ENCODE results near the gene NCAPG.

Gene NCAPG

DNA sequence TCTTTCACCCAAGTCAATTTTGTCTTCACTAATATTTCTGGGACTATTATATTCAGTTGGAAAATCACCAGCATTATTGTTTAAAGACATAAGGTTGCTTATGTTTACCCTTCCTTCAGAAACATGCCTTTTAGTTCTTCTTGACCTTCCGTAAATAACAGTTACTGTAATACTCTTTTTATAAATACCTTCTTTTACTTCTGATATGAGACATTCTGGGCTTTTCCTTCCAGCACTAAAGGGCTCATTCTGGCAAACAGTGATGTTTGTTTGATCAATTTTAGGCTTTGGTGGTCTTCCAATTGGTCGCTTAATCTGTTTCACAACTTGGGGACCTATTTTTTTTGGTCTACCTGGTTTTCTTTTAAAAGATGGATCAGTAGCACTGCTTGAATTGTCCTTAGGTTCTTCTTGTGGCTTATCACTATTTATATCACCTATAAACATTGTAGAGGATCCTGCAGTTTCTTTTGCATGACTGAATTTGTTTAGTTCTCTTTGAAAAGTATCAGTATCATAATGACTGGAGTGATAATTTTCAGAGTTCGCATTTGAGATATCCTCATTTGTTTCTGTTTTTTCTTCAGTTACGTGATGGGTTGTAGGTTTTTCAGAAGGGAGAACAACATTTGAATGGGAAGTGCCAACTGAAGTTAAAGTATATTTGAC is 64.8 kb downstream of the NCAPG start:
- Histone ChIP-seq H3F3A (ENCODE audit: low read depth) (no peaks in the 10 kb centered on the region), H3K36me3 (ENCODE audit: insufficient read depth, low read length) (no peaks in the 10 kb centered on the region), H3K9me2 (replicated peaks; ENCODE audit: low read depth, low read length) (no peaks in the 10 kb centered on the region), H3K4me3 (ENCODE audit: low read length, poor library complexity, severe bottlenecking) (no peak overlapping the region), H3K27me3 (ENCODE audit: insufficient read depth, low read length, poor library complexity, severe bottlenecking) (no peaks in the 10 kb centered on the region), H3K9ac (ENCODE audit: low read depth, low read length, poor library complexity, severe bottlenecking) (no peak overlapping the region), H3K79me2 (ENCODE audit: insufficient read depth, low read length) (no peaks in the 10 kb centered on the region), H3K4me2 (ENCODE audit: low read depth, low read length, poor library complexity, severe bottlenecking) (no peak overlapping the region), H3K4me1 (ENCODE audit: insufficient read depth, low read length, poor library complexity, severe bottlenecking) (no peaks in the 10 kb centered on the region), H3K9me3 (ENCODE audit: insufficient read depth, low read depth, low read length) (no peaks in the 10 kb centered on the region), H2AFZ (ENCODE audit: low read length) (no peak overlapping the region), H4K20me1 (ENCODE audit: insufficient read depth, low read length, poor library complexity, severe bottlenecking) (no peaks in the 10 kb centered on the region)
- TF ChIP-seq CTCF (conservative IDR thresholded peaks at IDR 0.05; ENCODE audit: low read length) (no peak), EZH2phosphoT487 (IDR thresholded peaks at IDR 0.05; ENCODE audit: borderline replicate concordance) (no peak)

DNA sequence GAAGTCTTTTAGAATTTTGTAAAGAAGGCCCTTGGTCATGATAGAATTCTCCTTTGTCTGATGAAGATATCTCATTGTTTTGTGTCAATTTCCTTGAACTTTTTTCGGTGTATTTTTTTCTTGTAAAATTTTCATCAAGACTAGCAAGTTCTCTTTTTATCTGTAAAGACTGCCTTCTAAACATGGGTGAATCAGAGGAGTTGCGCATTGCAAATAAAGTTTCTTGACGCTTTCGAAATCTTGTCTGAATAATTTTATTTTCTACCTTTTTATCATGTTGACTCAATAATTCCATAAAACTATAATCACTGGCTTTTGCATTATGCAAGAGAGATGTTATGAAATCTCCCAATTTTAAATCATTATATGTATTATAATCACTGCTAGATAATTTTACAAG is 66.2 kb downstream of the NCAPG start:
- H3K79me2 ChIP-seq (ENCODE audit: insufficient read depth, low read length) = no peaks in the 10 kb centered on the region

DNA sequence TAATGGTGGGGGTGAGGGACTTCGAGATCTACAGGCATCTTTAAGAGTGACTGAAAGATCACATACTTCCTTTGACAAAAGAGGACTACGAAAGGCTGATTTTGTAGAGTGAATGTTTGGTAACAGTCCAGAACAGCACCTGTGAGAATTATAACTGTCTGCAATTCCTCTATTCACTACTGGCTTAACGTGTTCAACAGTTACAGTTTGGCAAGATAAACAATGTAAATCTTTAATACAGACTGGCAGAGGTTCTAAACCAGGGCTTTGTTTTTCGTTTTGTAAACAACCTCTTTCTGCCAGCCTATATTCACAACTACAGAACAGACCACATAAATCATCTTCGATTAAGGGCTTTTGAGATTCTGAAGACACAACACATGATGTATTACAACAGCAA is 66.9 kb downstream of the NCAPG start:
- Histone ChIP-seq H3K9me2 (replicated peaks; ENCODE audit: low read depth, low read length) (no peaks in the 10 kb centered on the region), H3K79me2 (ENCODE audit: insufficient read depth, low read length) (no peaks in the 10 kb centered on the region), H3K4me2 (ENCODE audit: low read depth, low read length, poor library complexity, severe bottlenecking) (no peak overlapping the region), H3K36me3 (ENCODE audit: insufficient read depth, low read length) (no peaks in the 10 kb centered on the region), H4K20me1 (ENCODE audit: insufficient read depth, low read length, poor library complexity, severe bottlenecking) (no peaks in the 10 kb centered on the region), H3K4me1 (ENCODE audit: insufficient read depth, low read length, poor library complexity, severe bottlenecking) (no peaks in the 10 kb centered on the region), H3K4me3 (ENCODE audit: low read length, poor library complexity, severe bottlenecking) (no peak overlapping the region), H3K9me3 (ENCODE audit: insufficient read depth, low read depth, low read length) (no peaks in the 10 kb centered on the region), H2AFZ (ENCODE audit: low read length) (no peak overlapping the region), H3K27me3 (ENCODE audit: insufficient read depth, low read length, poor library complexity, severe bottlenecking) (no peaks in the 10 kb centered on the region), H3K9ac (ENCODE audit: low read depth, low read length, poor library complexity, severe bottlenecking) (no peak overlapping the region), H3F3A (ENCODE audit: low read depth) (no peaks in the 10 kb centered on the region)
- no peak for TF ChIP-seq CTCF (conservative IDR thresholded peaks at IDR 0.05; ENCODE audit: low read length)
- no peak for TF ChIP-seq EZH2phosphoT487 (IDR thresholded peaks at IDR 0.05; ENCODE audit: borderline replicate concordance)

More for the DNA sequence above, 66.2 kb downstream of the NCAPG start:
- Histone ChIP-seq H3K9ac (ENCODE audit: low read depth, low read length, poor library complexity, severe bottlenecking) (no peak overlapping the region), H3K4me3 (ENCODE audit: low read length, poor library complexity, severe bottlenecking) (no peak overlapping the region), H2AFZ (ENCODE audit: low read length) (no peak overlapping the region), H4K20me1 (ENCODE audit: insufficient read depth, low read length, poor library complexity, severe bottlenecking) (no peaks in the 10 kb centered on the region), H3K9me2 (replicated peaks; ENCODE audit: low read depth, low read length) (no peaks in the 10 kb centered on the region), H3K9me3 (ENCODE audit: insufficient read depth, low read depth, low read length) (no peaks in the 10 kb centered on the region), H3F3A (ENCODE audit: low read depth) (no peaks in the 10 kb centered on the region), H3K4me2 (ENCODE audit: low read depth, low read length, poor library complexity, severe bottlenecking) (no peak overlapping the region), H3K4me1 (ENCODE audit: insufficient read depth, low read length, poor library complexity, severe bottlenecking) (no peaks in the 10 kb centered on the region), H3K27me3 (ENCODE audit: insufficient read depth, low read length, poor library complexity, severe bottlenecking) (no peaks in the 10 kb centered on the region), H3K36me3 (ENCODE audit: insufficient read depth, low read length) (no peaks in the 10 kb centered on the region)
- TF ChIP-seq CTCF (conservative IDR thresholded peaks at IDR 0.05; ENCODE audit: low read length) = no peak
- no peak for TF ChIP-seq EZH2phosphoT487 (IDR thresholded peaks at IDR 0.05; ENCODE audit: borderline replicate concordance)

Data from Loucy (cell line).